GM21528 (cell line): ENCODE results near the gene CATSPERZ.

ENCODE experiments used
- ATAC-seq: cut with Tn5 transposase; IDR thresholded peaks from one replicate; pipeline ENCODE4 v1.9.1; 2021; ENCODE audit warnings: mild to moderate bottlenecking, moderate library complexity; ENCODE audit not compliant: unreplicated experiment, low FRiP score

Gene CATSPERZ

GRCh38 chr11:64284048-64284961, 15.9 kb upstream of the CATSPERZ start, which contains the start of gene BAD:
TSS of gene BAD (minus strand) at chr11:64284665. CDS start at chr11:64284368, 297 bp downstream.
- ATAC-seq: peak; percentile 59

- ATAC-seq: peak; percentile 57
Measured at GRCh38 chr11:64284962-64285884, 14.9 kb upstream of the CATSPERZ start, which contains the start of gene GPR137. TSS of gene GPR137 (plus strand) at chr11:64285848. CDS start at chr11:64286525, 677 bp downstream.

GRCh38 chr11:64285885-64286800, 14.0 kb upstream of the CATSPERZ start:
- no peak for ATAC-seq

- no peak for ATAC-seq
Measured at GRCh38 chr11:64286801-64287159, 13.4 kb upstream of the CATSPERZ start.

GRCh38 chr11:64287676-64288352, 12.3 kb upstream of the CATSPERZ start:
- ATAC-seq: no peak

GRCh38 chr11:64288353-64288750, 11.8 kb upstream of the CATSPERZ start:
- ATAC-seq: no peak

- ATAC-seq: no peak
Measured at GRCh38 chr11:64289002-64289564, 11.1 kb upstream of the CATSPERZ start.

GRCh38 chr11:64290352-64291261, 9.6 kb upstream of the CATSPERZ start:
- no peak for ATAC-seq

- no peak for ATAC-seq
Measured at GRCh38 chr11:64291262-64291751, 8.9 kb upstream of the CATSPERZ start, which contains the start of gene KCNK4. TSS of gene KCNK4 (plus strand) at chr11:64291302. CDS start at chr11:64293019, 1,717 bp downstream.

GRCh38 chr11:64291752-64292459, 8.3 kb upstream of the CATSPERZ start:
- no peak for ATAC-seq

GRCh38 chr11:64292460-64293254, 7.5 kb upstream of the CATSPERZ start:
- no peak for ATAC-seq

GRCh38 chr11:64294774-64295173, 5.4 kb upstream of the CATSPERZ start:
- ATAC-seq: no peak

- no peak for ATAC-seq
Measured at GRCh38 chr11:64295760-64296159, 4.4 kb upstream of the CATSPERZ start.

- no peak for ATAC-seq
Measured at GRCh38 chr11:64296236-64296635, 3.9 kb upstream of the CATSPERZ start.

GRCh38 chr11:64296830-64297698, 3.1 kb upstream of the CATSPERZ start:
- no peak for ATAC-seq
